Measurements from ENCODE around the gene ARAF.

GRCh38 chrX:47619486-47620302 lies 58.7 kb downstream of the ARAF start, which contains the start of gene SYN1:
- TF ChIP-seq CTCF (IDR thresholded peaks at IDR 0.05) (peak; percentile 40), ZFX (IDR thresholded peaks at IDR 0.05; ENCODE audit: borderline replicate concordance) (no peak)

All from 22Rv1 (cell line).